A172 (cell line): Measurements from ENCODE around the gene GOLGA8F. TPM values are rescaled to one million over a fixed set of nuclear protein-coding genes. Genes with fewer than 3 reads are reported as not detected.
"Not testable (repeated sequence)": the region's sequence is repeated elsewhere in the genome, so short reads cannot be mapped to it uniquely, and the experiment has no call there.

ENCODE experiments used
- DNase-seq: peaks from one replicate; pipeline ENCODE4 v3.0.0-alpha.2; 2015; ENCODE audit warnings: low spot score
- total RNA-seq: library from RNA; depleted of rRNA; stranded (reverse); fragments of >200 nt; shearing (Covaris generic); gene quantifications from 2 replicates; pipeline ENCODE4 v1.2.3, GENCODE V29; 2014; rRNA removed

GOLGA8F gene, protein sequence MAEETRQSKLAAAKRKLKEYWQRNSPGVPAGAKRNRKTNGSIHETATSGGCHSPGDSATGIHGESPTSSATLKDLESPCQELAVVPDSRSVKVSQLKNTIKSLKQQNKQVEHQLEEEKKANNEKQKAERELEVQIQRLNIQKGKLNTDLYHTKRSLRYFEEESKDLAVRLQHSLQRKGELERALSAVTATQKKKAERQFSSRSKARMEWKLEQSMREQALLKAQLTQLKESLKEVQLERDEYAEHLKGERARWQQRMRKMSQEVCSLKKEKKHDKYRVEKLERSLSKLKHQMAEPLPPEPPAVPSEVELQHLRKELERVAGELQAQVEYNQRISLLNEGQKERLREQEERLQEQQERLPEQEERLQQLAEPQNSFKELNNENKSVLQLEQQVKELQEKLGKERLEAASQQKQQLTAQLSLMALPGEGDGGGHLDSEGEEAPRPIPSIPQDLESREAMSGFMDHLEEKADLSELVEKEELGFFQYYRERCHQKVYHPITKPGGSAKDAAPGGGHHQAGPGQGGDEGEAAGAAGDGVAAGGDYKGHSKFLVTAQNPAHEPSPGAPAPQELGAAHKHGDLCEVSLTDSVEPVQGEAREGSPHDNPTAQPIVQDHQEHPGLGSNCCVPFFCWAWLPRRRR
- not detected in 2 replicates for total RNA-seq

DNA sequence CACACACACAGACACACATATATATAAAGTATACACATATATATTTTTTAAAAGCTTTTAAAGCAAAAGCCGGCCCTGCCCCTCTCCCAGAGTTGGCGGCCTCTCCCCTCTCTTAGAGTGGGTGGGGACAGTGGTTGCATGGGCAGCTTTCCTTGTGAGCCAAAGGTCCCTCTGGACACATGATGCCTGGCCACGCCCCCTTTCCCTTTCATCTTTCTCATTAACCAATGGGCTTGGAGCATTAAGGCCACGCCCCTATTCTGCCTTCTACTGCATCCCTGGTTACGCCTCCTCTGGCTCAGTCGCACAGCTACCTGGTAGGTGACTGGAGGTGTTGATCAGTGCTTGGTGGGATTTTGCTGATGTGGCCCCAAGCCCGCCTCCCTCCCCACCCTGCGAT lies at the start of gene GOLGA8F:
Gene GOLGA8F (plus strand): TSS at position 301 of the 400 bp plus-strand sequence. CDS start 98 bp downstream, at position 399.
- DNase-seq: not testable (repeated sequence)

DNA sequence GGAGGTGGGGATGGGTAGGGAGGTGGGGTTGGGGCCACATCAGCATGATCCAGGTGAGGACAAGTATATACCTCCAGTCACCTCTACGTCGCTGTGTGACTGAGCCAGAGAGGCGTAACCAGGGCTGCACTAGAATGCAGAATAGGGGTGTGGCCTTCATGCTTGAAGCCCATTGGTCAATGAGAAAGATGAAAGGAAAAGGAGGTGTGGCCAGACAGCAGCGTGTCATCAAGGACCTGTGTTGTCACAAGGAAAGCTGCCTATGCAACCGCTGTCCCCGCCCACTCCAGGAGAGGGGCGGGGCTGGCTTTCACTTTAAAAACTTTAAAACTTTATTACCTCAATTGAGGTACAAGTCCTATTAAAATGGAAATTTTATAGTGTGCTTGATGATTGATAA lies 20.5 kb upstream of the GOLGA8F start, which contains the start of gene GOLGA6L24:
Gene GOLGA6L24 (minus strand): TSS at position 101 of the 400 bp plus-strand sequence. CDS start 61 bp downstream, at position 40.
- not testable (repeated sequence) for DNase-seq

DNA sequence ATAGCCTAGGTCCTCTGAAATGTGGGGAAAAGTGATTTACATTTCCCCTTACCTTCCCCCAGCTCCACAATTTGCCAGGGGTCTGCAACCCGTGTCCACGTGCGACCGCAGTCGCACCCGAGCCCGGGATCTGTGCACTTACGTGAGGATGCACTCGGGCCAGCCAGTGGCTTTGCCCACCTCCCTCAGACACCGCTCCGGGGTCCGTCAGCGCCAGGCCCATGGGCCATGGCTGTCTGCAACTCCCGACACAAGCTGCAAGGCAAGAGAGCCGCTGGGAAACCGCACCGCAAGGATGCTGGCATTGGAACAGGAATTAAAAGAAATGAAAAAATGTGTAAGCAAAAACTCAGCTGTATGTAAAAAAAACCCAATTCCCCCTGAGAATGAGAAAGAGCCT lies 13.0 kb upstream of the GOLGA8F start:
- DNase-seq: not testable (repeated sequence)

DNA sequence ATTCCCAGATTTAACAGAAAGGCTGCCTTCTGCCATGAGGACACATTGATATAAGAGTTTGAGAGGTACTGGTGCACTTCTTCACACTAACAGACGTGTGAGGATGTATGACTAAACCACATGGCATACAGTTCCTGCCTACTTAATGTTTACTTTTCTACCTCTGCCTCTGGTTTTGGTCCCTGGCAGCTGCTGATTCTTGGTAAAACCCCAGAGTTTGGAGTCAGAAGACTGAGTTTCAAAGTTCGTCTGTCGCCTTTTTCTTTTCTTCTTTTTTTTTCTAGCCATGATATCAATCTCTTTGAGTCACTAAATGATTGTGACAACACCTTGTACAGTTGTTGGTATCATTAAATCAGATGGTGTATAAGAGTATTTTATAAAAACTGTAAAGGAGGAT lies 1.6 kb downstream of the GOLGA8F start:
- DNase-seq: not testable (repeated sequence)

DNA sequence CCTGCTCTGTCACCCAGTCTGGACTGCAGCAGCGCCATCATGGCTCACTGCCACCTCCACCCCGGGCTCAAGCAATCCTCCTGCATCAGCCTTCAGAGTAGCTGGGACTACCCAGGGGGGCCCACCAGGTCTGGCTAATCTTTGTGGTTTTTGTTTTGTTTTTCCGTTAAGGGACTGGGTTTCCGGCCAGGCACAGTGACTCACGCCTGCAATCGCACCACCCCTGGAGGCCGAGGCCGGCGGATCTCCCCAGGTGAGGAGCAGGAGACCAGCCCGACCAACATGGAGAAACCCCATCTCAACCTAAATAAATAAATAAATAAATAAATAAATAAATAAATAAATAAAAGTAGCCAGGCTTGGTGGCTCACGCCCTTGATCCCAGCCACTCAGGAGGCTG lies 17.6 kb downstream of the GOLGA8F start:
- not testable (repeated sequence) for DNase-seq

DNA sequence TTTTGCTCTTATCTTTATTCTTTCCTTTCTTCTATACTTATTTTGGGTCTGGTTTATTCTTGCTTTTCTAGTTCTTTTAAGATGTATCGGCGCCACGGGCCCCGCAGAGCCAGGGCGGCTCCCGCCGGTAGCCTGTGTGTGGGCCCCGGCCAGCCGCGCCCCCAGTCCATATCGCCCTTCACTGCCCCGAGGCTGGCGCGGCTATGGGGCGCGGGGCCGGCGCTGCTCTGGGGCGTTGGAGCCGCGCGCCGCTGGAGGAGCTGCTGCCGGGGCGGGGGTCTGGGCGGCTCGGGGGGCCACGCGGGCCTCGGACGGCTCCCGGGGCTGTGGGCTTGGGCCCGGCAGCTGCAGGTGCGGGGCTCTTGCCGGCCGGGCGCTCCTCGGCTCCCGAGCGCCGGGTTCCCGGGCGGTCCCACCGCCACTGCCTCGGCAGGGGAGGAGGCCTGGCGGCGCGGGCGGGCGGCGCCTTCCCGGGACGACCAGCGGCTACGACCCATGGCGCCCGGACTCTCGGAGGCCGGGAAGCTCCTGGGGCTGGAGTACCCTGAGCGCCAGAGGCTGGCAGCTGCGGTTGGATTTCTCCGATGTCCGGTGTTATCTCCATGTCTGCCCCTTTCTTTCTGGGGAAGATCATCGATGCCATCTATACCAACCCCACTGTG lies 24.4 kb downstream of the GOLGA8F start:
- DNase-seq: not testable (repeated sequence)

DNA sequence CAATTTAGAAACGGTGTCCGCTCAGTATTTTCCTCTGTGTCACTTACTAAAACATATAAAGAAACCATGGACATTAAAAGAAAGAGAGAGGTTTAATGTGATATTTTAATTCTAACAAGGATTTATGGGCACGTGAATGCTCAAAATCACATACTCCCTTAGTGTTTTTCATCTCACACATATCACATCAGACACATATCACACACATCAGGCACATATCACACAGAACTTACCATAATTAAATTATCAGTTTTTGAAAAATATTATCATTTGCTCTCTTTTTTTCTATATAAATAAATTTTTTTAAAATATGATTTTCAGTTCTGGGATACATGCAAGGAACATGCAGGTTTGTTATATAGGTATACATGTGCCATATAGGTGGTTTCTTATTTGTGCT lies 42.0 kb downstream of the GOLGA8F start:
- DNase-seq: not testable (repeated sequence)

DNA sequence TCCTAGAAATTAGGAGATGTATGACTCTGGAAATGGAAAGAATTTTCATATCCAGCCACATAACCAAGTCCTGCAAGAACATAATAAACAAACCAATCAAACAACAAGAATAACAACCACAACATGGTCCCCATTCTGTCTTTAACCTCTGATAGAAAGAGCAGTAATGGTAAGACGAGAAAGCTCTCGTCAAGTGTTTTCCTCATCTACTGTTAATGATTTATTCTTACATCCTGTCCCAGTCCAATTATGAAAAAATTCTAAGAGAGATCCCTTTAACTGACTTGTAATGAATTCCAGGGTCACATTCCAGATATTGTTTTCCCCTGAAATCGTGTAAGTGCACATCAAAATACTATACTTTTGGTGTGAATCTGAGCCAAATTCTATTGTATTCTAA lies 57.1 kb downstream of the GOLGA8F start:
- not testable (repeated sequence) for DNase-seq

Other genes starting within 250 kb of the GOLGA8F start
- 27.9 and 50.5 TPM in 2 replicates for gene HERC2, start 56.5 kb upstream of the GOLGA8F start, total RNA-seq
- not detected in 2 replicates for gene GOLGA6L24, start 20.6 kb upstream of the GOLGA8F start, total RNA-seq
- gene GOLGA8G, start 154.3 kb downstream of the GOLGA8F start, total RNA-seq: not detected in 2 replicates
- not detected in 2 replicates for gene GOLGA6L25, start 174.9 kb downstream of the GOLGA8F start, total RNA-seq